ENCODE measurements around the gene FICD. TPM values are rescaled to one million over a fixed set of nuclear protein-coding genes. Genes with fewer than 3 reads are reported as not detected.
A peak's percentile ranks its signal among the peaks of the same experiment; 100 is the strongest.

Gene FICD
- total and polyA plus RNA-seq, 9 of the 15 experiments (the other 6 are each of a cell fraction or from before 2014, with no cell fraction given) = 0.88 to 4.5 (median 1.9) TPM

DNA sequence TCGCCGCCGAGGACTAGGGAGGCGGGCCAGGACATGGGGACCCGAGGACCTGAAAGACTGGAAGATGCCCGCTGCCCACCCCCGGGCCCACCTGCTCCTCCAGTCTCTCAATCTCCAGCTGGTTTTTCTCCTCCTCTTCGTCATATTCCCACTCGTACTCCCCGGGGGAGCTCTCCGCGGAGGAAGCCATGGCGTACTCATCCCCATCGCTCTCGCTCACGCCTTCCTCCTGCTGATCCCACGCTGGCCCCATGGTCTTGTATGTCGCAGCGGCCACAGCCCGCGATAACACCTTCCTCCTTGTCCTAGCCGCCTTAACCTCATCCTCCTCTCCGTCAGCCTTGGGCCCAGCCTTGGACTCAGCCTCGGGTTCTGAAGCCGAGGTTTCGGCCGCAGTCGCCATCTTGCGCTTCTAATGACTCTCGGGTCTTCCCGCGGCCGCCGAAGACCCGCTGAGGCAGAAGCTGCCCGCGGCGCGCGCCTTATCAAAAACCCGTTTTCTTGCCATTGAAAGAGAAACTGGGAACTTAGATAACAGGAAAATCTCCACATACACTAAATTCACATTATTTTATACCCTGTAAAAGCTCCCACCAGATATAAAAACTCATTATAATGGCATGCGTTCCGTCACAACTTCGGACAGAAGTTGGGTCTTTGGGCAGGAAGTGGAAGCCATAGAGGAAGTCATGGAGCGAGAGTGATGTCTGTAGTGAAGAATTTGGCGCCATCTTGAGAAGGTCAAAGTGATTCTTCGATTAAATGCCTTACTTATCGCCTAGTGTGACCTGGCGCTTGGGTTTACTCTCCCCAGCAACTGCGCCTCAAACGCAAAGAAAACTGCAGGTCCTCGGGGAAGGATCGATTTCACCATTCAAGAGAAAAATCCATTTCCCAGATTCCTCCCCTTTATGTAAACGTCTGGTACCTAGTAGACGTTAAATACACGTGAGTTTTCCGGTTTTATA lies 46.0 kb downstream of the FICD start, which contains the start of gene SART3 (continued):
- TF ChIP-seq HMG20A (CRISPR knock-in tag; conservative IDR thresholded peaks at IDR 0.05) (no peak), NFRKB (IDR thresholded peaks at IDR 0.05; ENCODE audit: low read depth) (peak; percentile 99), CHD1 (IDR thresholded peaks at IDR 0.05; ENCODE audit: low read length) (no peak), ZFP1 (CRISPR knock-in tag; IDR thresholded peaks at IDR 0.05) (no peak), BCOR (IDR thresholded peaks at IDR 0.05) (no peak), KHSRP (IDR thresholded peaks at IDR 0.05) (no peak), MED1 (CRISPR knock-in tag; IDR thresholded peaks at IDR 0.05; ENCODE audit: borderline replicate concordance) (no peak), SIN3B (IDR thresholded peaks at IDR 0.05; ENCODE audit: low read depth) (peak; percentile 96), SMARCA5 (IDR thresholded peaks at IDR 0.05) (no peak), HDAC6 (IDR thresholded peaks at IDR 0.05; ENCODE audit: low read depth, low read length) (no peak), SRSF7 (optimal IDR thresholded peaks at IDR 0.05; ENCODE audit: low read depth, low read length) (no peak), SMAD4 (CRISPR knock-in tag; conservative IDR thresholded peaks at IDR 0.05) (no peak), NR2C1 (IDR thresholded peaks at IDR 0.05) (peak; percentile 82), NR2C1 (tag; IDR thresholded peaks at IDR 0.05) (peak; percentile 87), JUNB (CRISPR knock-in tag; conservative IDR thresholded peaks at IDR 0.05) (no peak), KDM2B (CRISPR knock-in tag; IDR thresholded peaks at IDR 0.05) (no peak), POLR2B (IDR thresholded peaks at IDR 0.05; ENCODE audit: low read depth, partially characterized antibody) (peak; percentile 83), MYBL2 (IDR thresholded peaks at IDR 0.05; ENCODE audit: low read depth) (no peak), MYBL2 (CRISPR knock-in tag; IDR thresholded peaks at IDR 0.05; ENCODE audit: borderline replicate concordance) (no peak), GABPB1 (CRISPR knock-in tag; IDR thresholded peaks at IDR 0.05) (peak; percentile 85), PCBP2 (IDR thresholded peaks at IDR 0.05; ENCODE audit: low read depth, low read length, poor library complexity, severe bottlenecking) (no peak), TAF1 (IDR thresholded peaks at IDR 0.05; ENCODE audit: control insufficient read depth, extremely low read depth, insufficient read depth, low read length, severe bottlenecking) (peak; percentile 94)
- TF ChIP-seq, protein P1, sequence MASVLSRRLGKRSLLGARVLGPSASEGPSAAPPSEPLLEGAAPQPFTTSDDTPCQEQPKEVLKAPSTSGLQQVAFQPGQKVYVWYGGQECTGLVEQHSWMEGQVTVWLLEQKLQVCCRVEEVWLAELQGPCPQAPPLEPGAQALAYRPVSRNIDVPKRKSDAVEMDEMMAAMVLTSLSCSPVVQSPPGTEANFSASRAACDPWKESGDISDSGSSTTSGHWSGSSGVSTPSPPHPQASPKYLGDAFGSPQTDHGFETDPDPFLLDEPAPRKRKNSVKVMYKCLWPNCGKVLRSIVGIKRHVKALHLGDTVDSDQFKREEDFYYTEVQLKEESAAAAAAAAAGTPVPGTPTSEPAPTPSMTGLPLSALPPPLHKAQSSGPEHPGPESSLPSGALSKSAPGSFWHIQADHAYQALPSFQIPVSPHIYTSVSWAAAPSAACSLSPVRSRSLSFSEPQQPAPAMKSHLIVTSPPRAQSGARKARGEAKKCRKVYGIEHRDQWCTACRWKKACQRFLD (CRISPR knock-in tag; IDR thresholded peaks at IDR 0.05) = no peak
- TF ChIP-seq, protein P2, sequence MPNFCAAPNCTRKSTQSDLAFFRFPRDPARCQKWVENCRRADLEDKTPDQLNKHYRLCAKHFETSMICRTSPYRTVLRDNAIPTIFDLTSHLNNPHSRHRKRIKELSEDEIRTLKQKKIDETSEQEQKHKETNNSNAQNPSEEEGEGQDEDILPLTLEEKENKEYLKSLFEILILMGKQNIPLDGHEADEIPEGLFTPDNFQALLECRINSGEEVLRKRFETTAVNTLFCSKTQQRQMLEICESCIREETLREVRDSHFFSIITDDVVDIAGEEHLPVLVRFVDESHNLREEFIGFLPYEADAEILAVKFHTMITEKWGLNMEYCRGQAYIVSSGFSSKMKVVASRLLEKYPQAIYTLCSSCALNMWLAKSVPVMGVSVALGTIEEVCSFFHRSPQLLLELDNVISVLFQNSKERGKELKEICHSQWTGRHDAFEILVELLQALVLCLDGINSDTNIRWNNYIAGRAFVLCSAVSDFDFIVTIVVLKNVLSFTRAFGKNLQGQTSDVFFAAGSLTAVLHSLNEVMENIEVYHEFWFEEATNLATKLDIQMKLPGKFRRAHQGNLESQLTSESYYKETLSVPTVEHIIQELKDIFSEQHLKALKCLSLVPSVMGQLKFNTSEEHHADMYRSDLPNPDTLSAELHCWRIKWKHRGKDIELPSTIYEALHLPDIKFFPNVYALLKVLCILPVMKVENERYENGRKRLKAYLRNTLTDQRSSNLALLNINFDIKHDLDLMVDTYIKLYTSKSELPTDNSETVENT (CRISPR knock-in tag; IDR thresholded peaks at IDR 0.05) = no peak
- TF ChIP-seq, protein P3, sequence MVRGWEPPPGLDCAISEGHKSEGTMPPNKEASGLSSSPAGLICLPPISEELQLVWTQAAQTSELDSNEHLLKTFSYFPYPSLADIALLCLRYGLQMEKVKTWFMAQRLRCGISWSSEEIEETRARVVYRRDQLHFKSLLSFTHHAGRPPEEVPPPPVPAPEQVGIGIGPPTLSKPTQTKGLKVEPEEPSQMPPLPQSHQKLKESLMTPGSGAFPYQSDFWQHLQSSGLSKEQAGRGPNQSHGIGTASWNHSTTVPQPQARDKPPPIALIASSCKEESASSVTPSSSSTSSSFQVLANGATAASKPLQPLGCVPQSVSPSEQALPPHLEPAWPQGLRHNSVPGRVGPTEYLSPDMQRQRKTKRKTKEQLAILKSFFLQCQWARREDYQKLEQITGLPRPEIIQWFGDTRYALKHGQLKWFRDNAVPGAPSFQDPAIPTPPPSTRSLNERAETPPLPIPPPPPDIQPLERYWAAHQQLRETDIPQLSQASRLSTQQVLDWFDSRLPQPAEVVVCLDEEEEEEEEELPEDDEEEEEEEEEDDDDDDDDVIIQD (CRISPR knock-in tag; IDR thresholded peaks at IDR 0.05) = no peak

All from K562 (cell line).